Measurements from ENCODE around the gene CLPSL1.

DNA sequence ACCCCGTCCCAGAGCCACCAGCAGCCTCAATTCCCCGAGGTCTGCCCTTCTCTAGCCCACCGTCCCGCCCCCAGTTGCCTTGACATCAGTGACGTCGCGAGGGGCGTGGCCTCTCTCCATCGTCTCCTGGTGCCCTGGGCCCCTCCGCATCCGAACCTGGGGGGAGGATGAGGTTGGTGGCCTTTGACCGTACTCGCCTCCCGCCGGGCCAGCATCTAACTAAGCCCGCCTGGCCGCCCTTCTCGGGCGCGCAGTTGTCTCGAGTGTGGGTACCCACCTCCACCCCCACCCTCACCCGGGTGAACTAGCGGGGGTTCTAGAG is 49.4 kb upstream of the CLPSL1 start:
- peak in 1 of 2 donors; percentile 93 for TF ChIP-seq POLR2A (IDR thresholded peaks at IDR 0.05)
- no peak for TF ChIP-seq POLR2AphosphoS5 (IDR thresholded peaks at IDR 0.05; ENCODE audit: insufficient read depth in 1 of 2, low read depth in 1 of 2)
- TF ChIP-seq, protein P1, sequence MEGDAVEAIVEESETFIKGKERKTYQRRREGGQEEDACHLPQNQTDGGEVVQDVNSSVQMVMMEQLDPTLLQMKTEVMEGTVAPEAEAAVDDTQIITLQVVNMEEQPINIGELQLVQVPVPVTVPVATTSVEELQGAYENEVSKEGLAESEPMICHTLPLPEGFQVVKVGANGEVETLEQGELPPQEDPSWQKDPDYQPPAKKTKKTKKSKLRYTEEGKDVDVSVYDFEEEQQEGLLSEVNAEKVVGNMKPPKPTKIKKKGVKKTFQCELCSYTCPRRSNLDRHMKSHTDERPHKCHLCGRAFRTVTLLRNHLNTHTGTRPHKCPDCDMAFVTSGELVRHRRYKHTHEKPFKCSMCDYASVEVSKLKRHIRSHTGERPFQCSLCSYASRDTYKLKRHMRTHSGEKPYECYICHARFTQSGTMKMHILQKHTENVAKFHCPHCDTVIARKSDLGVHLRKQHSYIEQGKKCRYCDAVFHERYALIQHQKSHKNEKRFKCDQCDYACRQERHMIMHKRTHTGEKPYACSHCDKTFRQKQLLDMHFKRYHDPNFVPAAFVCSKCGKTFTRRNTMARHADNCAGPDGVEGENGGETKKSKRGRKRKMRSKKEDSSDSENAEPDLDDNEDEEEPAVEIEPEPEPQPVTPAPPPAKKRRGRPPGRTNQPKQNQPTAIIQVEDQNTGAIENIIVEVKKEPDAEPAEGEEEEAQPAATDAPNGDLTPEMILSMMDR (IDR thresholded peaks at IDR 0.05) = no peak

Measured in vagina (tissue), 2 donors.